WERI-Rb-1 (cell line): ENCODE results near the gene NECAB2.

Source experiments
- DNase-seq: peaks from one replicate; pipeline ENCODE4 v3.0.0-alpha.2; 2020
- H3K27ac ChIP-seq: fragments of 250-450 bp; sonication (Bioruptor Pico); 2 replicates; pipeline ENCODE4 v1.5.1; 2020; ENCODE audit warnings: mild to moderate bottlenecking, moderate library complexity
- H3K27me3 ChIP-seq: fragments of 250-450 bp; sonication (Bioruptor Pico); 2 replicates; pipeline ENCODE4 v1.5.1; 2021; ENCODE audit warnings: mild to moderate bottlenecking, low read depth, moderate library complexity; ENCODE audit not compliant: insufficient read depth, severe bottlenecking
- H3K36me3 ChIP-seq: fragments of 250-450 bp; sonication (Bioruptor Pico); 2 replicates; pipeline ENCODE4 v1.5.1; 2020; ENCODE audit warnings: mild to moderate bottlenecking, moderate library complexity
- H3K4me3 ChIP-seq: 2 replicates; pipeline ENCODE4 v1.5.1; 2011; ENCODE audit warnings: low read depth, mild to moderate bottlenecking, control low read depth, low read length
- H3K9me3 ChIP-seq: fragments of 250-450 bp; sonication (Bioruptor Pico); 2 replicates; pipeline ENCODE4 v1.5.1; 2021; ENCODE audit warnings: mild to moderate bottlenecking, moderate library complexity; ENCODE audit not compliant: severe bottlenecking
- CTCF ChIP-seq: IDR thresholded peaks from 2 replicates; pipeline ENCODE4 v1.5.1; 2011; ENCODE audit warnings: low read depth, mild to moderate bottlenecking, control low read depth, inconsistent platforms, low read length

Gene NECAB2

GRCh38 chr16:83943516-83944050 is 24.5 kb upstream of the NECAB2 start:
- no peak for TF ChIP-seq CTCF
- no peak overlapping the region for H3K4me3 ChIP-seq
- H3K9me3 ChIP-seq: no peaks in the 10 kb centered on the region
- no peaks in the 10 kb centered on the region for H3K36me3 ChIP-seq
- no peaks in the 10 kb centered on the region for H3K27me3 ChIP-seq
- H3K27ac ChIP-seq: no peak overlapping the region
- DNase-seq: no peak

- H3K9me3 ChIP-seq: no peaks in the 10 kb centered on the region
- no peak overlapping the region for H3K4me3 ChIP-seq
- DNase-seq: no peak
- H3K27ac ChIP-seq: no peak overlapping the region
- no peaks in the 10 kb centered on the region for H3K36me3 ChIP-seq
- no peaks in the 10 kb centered on the region for H3K27me3 ChIP-seq
- no peak for TF ChIP-seq CTCF
Observed at GRCh38 chr16:83945587-83945986, 22.5 kb upstream of the NECAB2 start.

GRCh38 chr16:83946154-83946780 is 21.8 kb upstream of the NECAB2 start:
- Histone ChIP-seq H3K4me3 (no peak overlapping the region), H3K27ac (no peak overlapping the region), H3K27me3 (no peaks in the 10 kb centered on the region), H3K36me3 (no peaks in the 10 kb centered on the region), H3K9me3 (no peaks in the 10 kb centered on the region)
- TF ChIP-seq CTCF: no peak
- no peak for DNase-seq

GRCh38 chr16:83946781-83947566 is 21.1 kb upstream of the NECAB2 start:
- no peak for TF ChIP-seq CTCF
- Histone ChIP-seq H3K9me3 (no peaks in the 10 kb centered on the region), H3K36me3 (no peaks in the 10 kb centered on the region), H3K27me3 (no peaks in the 10 kb centered on the region), H3K27ac (no peak overlapping the region), H3K4me3 (no peak overlapping the region)
- no peak for DNase-seq

GRCh38 chr16:83947642-83948234 is 20.3 kb upstream of the NECAB2 start:
- no peak overlapping the region for H3K4me3 ChIP-seq
- H3K27ac ChIP-seq: no peak overlapping the region
- no peaks in the 10 kb centered on the region for H3K36me3 ChIP-seq
- H3K27me3 ChIP-seq: no peaks in the 10 kb centered on the region
- no peak for DNase-seq
- TF ChIP-seq CTCF: no peak
- no peaks in the 10 kb centered on the region for H3K9me3 ChIP-seq
